Measurements from ENCODE around the gene CRYBA4. TPM values are rescaled to one million over a fixed set of nuclear protein-coding genes. Genes with fewer than 3 reads are reported as not detected.
"Not testable (repeated sequence)": the region's sequence is repeated elsewhere in the genome, so short reads cannot be mapped to it uniquely, and the experiment has no call there.

The CRYBA4 gene
- total RNA-seq, 1 donor from 2014 or later, result not detected

- intact Hi-C loops (cut with DNase I), result loop anchor here (2.0 to 5.0 kb wide), 2 partner anchors 39 to 108 kb away; partner anchors contain the start of genes HPS4 and SRRD
- DNase-seq (ENCODE audit: missing footprints) (peak; percentile 93), ATAC-seq (peak; percentile 94)
Observed at GRCh38 chr22:26589845-26590736, 31.7 kb upstream of the CRYBA4 start, which contains the start of gene TPST2. TSS of gene TPST2 (minus strand) at chr22:26590132. CDS start at chr22:26541630, 48,502 bp downstream.

GRCh38 chr22:26592421-26592891, 29.3 kb upstream of the CRYBA4 start:
- ATAC-seq (no peak), DNase-seq (ENCODE audit: missing footprints) (no peak)
- intact Hi-C loops (cut with DNase I), result loop anchor here (5.0 kb wide), 1 partner anchor 110 kb away; the partner anchor contains the start of genes HPS4 and SRRD

- DNase-seq (ENCODE audit: missing footprints) (no peak), ATAC-seq (no peak)
- intact Hi-C loops (cut with DNase I), result loop anchor here (5.0 kb wide), 1 partner anchor 111 kb away; the partner anchor contains the start of genes HPS4 and SRRD
Observed at GRCh38 chr22:26593763-26594162, 28.0 kb upstream of the CRYBA4 start.

GRCh38 chr22:26597026-26597425, 24.7 kb upstream of the CRYBA4 start:
- no peak for ATAC-seq
- intact Hi-C loops (cut with DNase I), result no loop called here
- DNase-seq (ENCODE audit: missing footprints), result no peak

- intact Hi-C loops (cut with DNase I), result no loop called here
- no peak for ATAC-seq
- DNase-seq (ENCODE audit: missing footprints), result no peak
Observed at GRCh38 chr22:26597480-26597879, 24.3 kb upstream of the CRYBA4 start.

- intact Hi-C loops (cut with DNase I), result no loop called here
- ATAC-seq (no peak), DNase-seq (ENCODE audit: missing footprints) (no peak)
Observed at GRCh38 chr22:26599505-26599904, 22.3 kb upstream of the CRYBA4 start.

GRCh38 chr22:26601726-26602125, 20.0 kb upstream of the CRYBA4 start:
- ATAC-seq (no peak), DNase-seq (ENCODE audit: missing footprints) (no peak)
- intact Hi-C loops (cut with DNase I), result no loop called here

- ATAC-seq, result no peak
- no peak for DNase-seq (ENCODE audit: missing footprints)
- intact Hi-C loops (cut with DNase I), result no loop called here
Observed at GRCh38 chr22:26602127-26602526, 19.6 kb upstream of the CRYBA4 start.

- intact Hi-C loops (cut with DNase I), result no loop called here
- DNase-seq (ENCODE audit: missing footprints) (no peak), ATAC-seq (no peak)
Observed at GRCh38 chr22:26604368-26604767, 17.4 kb upstream of the CRYBA4 start.

- ATAC-seq (no peak), DNase-seq (ENCODE audit: missing footprints) (no peak)
- intact Hi-C loops (cut with DNase I), result no loop called here
Observed at GRCh38 chr22:26606611-26607010, 15.2 kb upstream of the CRYBA4 start.

GRCh38 chr22:26608129-26608528, 13.6 kb upstream of the CRYBA4 start:
- ATAC-seq (no peak), DNase-seq (ENCODE audit: missing footprints) (no peak)
- intact Hi-C loops (cut with DNase I), result no loop called here

GRCh38 chr22:26609287-26609686, 12.5 kb upstream of the CRYBA4 start:
- ATAC-seq (no peak), DNase-seq (ENCODE audit: missing footprints) (no peak)
- intact Hi-C loops (cut with DNase I), result no loop called here

- intact Hi-C loops (cut with DNase I), result no loop called here
- no peak for ATAC-seq
- no peak for DNase-seq (ENCODE audit: missing footprints)
Observed at GRCh38 chr22:26610072-26610958, 11.4 kb upstream of the CRYBA4 start.

- DNase-seq (ENCODE audit: missing footprints), result no peak
- ATAC-seq, result no peak
- intact Hi-C loops (cut with DNase I), result no loop called here
Observed at GRCh38 chr22:26610996-26611395, 10.8 kb upstream of the CRYBA4 start.

- intact Hi-C loops (cut with DNase I), result no loop called here
Observed at GRCh38 chr22:26612652-26613051, 9.1 kb upstream of the CRYBA4 start.

GRCh38 chr22:26613753-26614152, 8.0 kb upstream of the CRYBA4 start:
- intact Hi-C loops (cut with DNase I); ATAC-seq; DNase-seq (ENCODE audit: missing footprints): not testable (repeated sequence)

More at GRCh38 chr22:26612652-26613051, 9.1 kb upstream of the CRYBA4 start:
- DNase-seq (ENCODE audit: missing footprints) (no peak), ATAC-seq (no peak)

- ATAC-seq (no peak), DNase-seq (ENCODE audit: missing footprints) (no peak)
- intact Hi-C loops (cut with DNase I), result no loop called here
Observed at GRCh38 chr22:26614322-26614721, 7.4 kb upstream of the CRYBA4 start.

- intact Hi-C loops (cut with DNase I), result no loop called here
- DNase-seq (ENCODE audit: missing footprints), result no peak
- ATAC-seq, result no peak
Observed at GRCh38 chr22:26615149-26615548, 6.6 kb upstream of the CRYBA4 start.

GRCh38 chr22:26615830-26616435, 5.8 kb upstream of the CRYBA4 start:
- no peak for ATAC-seq

More at GRCh38 chr22:26615830-26616435, 5.8 kb upstream of the CRYBA4 start:
- intact Hi-C loops (cut with DNase I), result no loop called here
- DNase-seq (ENCODE audit: missing footprints), result no peak
